Measurements from ENCODE around the gene KRTAP10-9.

DNA sequence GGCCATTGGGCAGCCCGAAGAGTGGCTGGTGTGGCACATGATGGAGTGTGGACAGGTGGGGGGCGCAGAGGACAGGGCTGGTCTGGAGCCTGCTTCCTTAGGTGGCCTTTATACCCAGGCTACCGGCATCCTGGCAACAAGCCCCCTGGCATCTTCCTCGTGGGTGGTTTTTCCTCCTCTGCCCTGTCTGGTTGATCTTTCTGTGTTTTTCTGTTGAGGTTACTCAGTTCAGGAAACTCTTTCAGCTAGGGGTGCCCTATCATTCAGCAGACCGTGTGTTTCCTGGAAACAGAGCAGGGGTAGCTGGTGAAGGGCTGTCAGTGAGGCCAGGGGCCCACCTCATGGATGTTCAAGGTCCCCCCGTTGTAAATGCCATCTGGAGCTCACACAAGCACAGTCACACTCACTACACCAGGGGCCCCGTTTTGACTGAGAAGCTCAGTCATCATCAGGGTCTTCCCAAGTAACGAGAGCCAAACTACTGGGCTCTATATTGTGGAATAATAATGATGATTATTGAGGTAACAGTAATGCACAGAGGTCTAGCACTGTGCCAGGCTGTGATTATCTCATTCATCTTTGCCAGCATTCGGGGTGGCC is 27.8 kb downstream of the KRTAP10-9 start, which contains the start of gene KRTAP12-4:
- no peak for TF ChIP-seq TAF1 (IDR thresholded peaks at IDR 0.05; ENCODE audit: borderline replicate concordance, insufficient read depth, low read length)
- TF ChIP-seq, protein P1, sequence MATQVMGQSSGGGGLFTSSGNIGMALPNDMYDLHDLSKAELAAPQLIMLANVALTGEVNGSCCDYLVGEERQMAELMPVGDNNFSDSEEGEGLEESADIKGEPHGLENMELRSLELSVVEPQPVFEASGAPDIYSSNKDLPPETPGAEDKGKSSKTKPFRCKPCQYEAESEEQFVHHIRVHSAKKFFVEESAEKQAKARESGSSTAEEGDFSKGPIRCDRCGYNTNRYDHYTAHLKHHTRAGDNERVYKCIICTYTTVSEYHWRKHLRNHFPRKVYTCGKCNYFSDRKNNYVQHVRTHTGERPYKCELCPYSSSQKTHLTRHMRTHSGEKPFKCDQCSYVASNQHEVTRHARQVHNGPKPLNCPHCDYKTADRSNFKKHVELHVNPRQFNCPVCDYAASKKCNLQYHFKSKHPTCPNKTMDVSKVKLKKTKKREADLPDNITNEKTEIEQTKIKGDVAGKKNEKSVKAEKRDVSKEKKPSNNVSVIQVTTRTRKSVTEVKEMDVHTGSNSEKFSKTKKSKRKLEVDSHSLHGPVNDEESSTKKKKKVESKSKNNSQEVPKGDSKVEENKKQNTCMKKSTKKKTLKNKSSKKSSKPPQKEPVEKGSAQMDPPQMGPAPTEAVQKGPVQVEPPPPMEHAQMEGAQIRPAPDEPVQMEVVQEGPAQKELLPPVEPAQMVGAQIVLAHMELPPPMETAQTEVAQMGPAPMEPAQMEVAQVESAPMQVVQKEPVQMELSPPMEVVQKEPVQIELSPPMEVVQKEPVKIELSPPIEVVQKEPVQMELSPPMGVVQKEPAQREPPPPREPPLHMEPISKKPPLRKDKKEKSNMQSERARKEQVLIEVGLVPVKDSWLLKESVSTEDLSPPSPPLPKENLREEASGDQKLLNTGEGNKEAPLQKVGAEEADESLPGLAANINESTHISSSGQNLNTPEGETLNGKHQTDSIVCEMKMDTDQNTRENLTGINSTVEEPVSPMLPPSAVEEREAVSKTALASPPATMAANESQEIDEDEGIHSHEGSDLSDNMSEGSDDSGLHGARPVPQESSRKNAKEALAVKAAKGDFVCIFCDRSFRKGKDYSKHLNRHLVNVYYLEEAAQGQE (IDR thresholded peaks at IDR 0.05; ENCODE audit: insufficient read depth in 1 of 2, low read depth in 2 of 2, low read length in 2 of 2) = no peak
- no peak for TF ChIP-seq POLR2AphosphoS5 (IDR thresholded peaks at IDR 0.05; ENCODE audit: low read depth, low read length)
- TF ChIP-seq SIN3A (IDR thresholded peaks at IDR 0.05; ENCODE audit: borderline replicate concordance, insufficient read depth, low read length) = no peak
